Measurements from ENCODE around the gene PNPO.

PNPO gene

GRCh38 chr17:47941246-47942095 is at the start of gene PNPO:
PNPO (plus strand) TSS chr17:47941571; CDS start chr17:47941676, 105 bp downstream.
- Histone ChIP-seq H3K9ac (ENCODE audit: low read length) (peak within 1 kb of the TSS; percentile 81), H3K27ac (ENCODE audit: low read length) (peak within 1 kb of the TSS; percentile 52; the same call in 1 of the 2 replicates), H3K36me3 (replicated peaks; ENCODE audit: insufficient read depth, low read length) (no peaks in the 10 kb centered on the region), H2AFZ (ENCODE audit: low read length) (peak within 1 kb of the TSS; percentile 91), H3K79me2 (ENCODE audit: low read length) (peaks cover 21% of the 10 kb centered on the region), H3K4me2 (ENCODE audit: low read depth, low read length) (peak within 1 kb of the TSS; percentile 98), H3K27me3 (replicated peaks; ENCODE audit: insufficient read depth, low read length) (no peaks in the 10 kb centered on the region), H3K9me3 (replicated peaks; ENCODE audit: insufficient read depth, low read length) (no peaks in the 10 kb centered on the region), H3F3A (ENCODE audit: insufficient read depth, low read length) (0 out of 2 replicates have a peak, but pooled peaks cover 3% of the 10 kb centered on the region), H3K4me3 (ENCODE audit: low read length) (peak within 1 kb of the TSS; percentile 81), H3K4me1 (ENCODE audit: low read length) (peaks cover 11% of the 10 kb centered on the region), H3K9me2 (replicated peaks; ENCODE audit: insufficient read depth, low read length) (no peaks in the 10 kb centered on the region), H4K20me1 (ENCODE audit: insufficient read depth, low read length) (no peaks in the 10 kb centered on the region)
- DNase-seq, result peak; percentile 98
- TF ChIP-seq EZH2phosphoT487 (IDR thresholded peaks at IDR 0.05; ENCODE audit: low read length), result no peak
- no peak for TF ChIP-seq CTCF (IDR thresholded peaks at IDR 0.05; ENCODE audit: low read length)
- no peak for TF ChIP-seq EZH2 (optimal IDR thresholded peaks at IDR 0.05; ENCODE audit: low read depth, low read length)

- Histone ChIP-seq H4K20me1 (ENCODE audit: insufficient read depth, low read length) (no peaks in the 10 kb centered on the region), H3K36me3 (replicated peaks; ENCODE audit: insufficient read depth, low read length) (no peaks in the 10 kb centered on the region), H3K27me3 (replicated peaks; ENCODE audit: insufficient read depth, low read length) (no peaks in the 10 kb centered on the region), H3K4me1 (ENCODE audit: low read length) (peaks cover 32% of the 10 kb centered on the region), H3K9me2 (replicated peaks; ENCODE audit: insufficient read depth, low read length) (no peaks in the 10 kb centered on the region), H3F3A (ENCODE audit: insufficient read depth, low read length) (peaks cover 10% of the 10 kb centered on the region; the same call in 1 of the 2 replicates), H3K27ac (ENCODE audit: low read length) (peak overlapping the region; percentile 53; the same call in 1 of the 2 replicates), H3K9me3 (replicated peaks; ENCODE audit: insufficient read depth, low read length) (no peaks in the 10 kb centered on the region), H3K4me3 (ENCODE audit: low read length) (peak overlapping the region; percentile 86), H3K79me2 (ENCODE audit: low read length) (peaks cover 39% of the 10 kb centered on the region), H3K4me2 (ENCODE audit: low read depth, low read length) (peak overlapping the region; percentile 79), H2AFZ (ENCODE audit: low read length) (peak overlapping the region; percentile 72), H3K9ac (ENCODE audit: low read length) (peak overlapping the region; percentile 79)
- no peak for TF ChIP-seq EZH2phosphoT487 (IDR thresholded peaks at IDR 0.05; ENCODE audit: low read length)
- TF ChIP-seq EZH2 (optimal IDR thresholded peaks at IDR 0.05; ENCODE audit: low read depth, low read length), result no peak
- TF ChIP-seq CTCF (IDR thresholded peaks at IDR 0.05; ENCODE audit: low read length), result no peak
- DNase-seq, result no peak
Observed at GRCh38 chr17:47894498-47895346, 46.6 kb upstream of the PNPO start.

GRCh38 chr17:47895347-47895855 is 46.0 kb upstream of the PNPO start:
- Histone ChIP-seq H3K9ac (ENCODE audit: low read length) (peak overlapping the region; percentile 79), H2AFZ (ENCODE audit: low read length) (peak overlapping the region; percentile 72)

More at GRCh38 chr17:47895347-47895855, 46.0 kb upstream of the PNPO start:
- no peaks in the 10 kb centered on the region for H3K9me2 ChIP-seq (replicated peaks; ENCODE audit: insufficient read depth, low read length)
- peak overlapping the region; percentile 53; the same call in 1 of the 2 replicates for H3K27ac ChIP-seq (ENCODE audit: low read length)
- H3K79me2 ChIP-seq (ENCODE audit: low read length), result peaks cover 44% of the 10 kb centered on the region
- H4K20me1 ChIP-seq (ENCODE audit: insufficient read depth, low read length), result no peaks in the 10 kb centered on the region
- TF ChIP-seq EZH2phosphoT487 (IDR thresholded peaks at IDR 0.05; ENCODE audit: low read length), result no peak
- TF ChIP-seq CTCF (IDR thresholded peaks at IDR 0.05; ENCODE audit: low read length), result no peak
- peak overlapping the region; percentile 79 for H3K4me2 ChIP-seq (ENCODE audit: low read depth, low read length)
- no peaks in the 10 kb centered on the region for H3K27me3 ChIP-seq (replicated peaks; ENCODE audit: insufficient read depth, low read length)
- H3K4me1 ChIP-seq (ENCODE audit: low read length), result peaks cover 32% of the 10 kb centered on the region
- H3F3A ChIP-seq (ENCODE audit: insufficient read depth, low read length), result peaks cover 10% of the 10 kb centered on the region; the same call in 1 of the 2 replicates
- H3K9me3 ChIP-seq (replicated peaks; ENCODE audit: insufficient read depth, low read length), result no peaks in the 10 kb centered on the region
- DNase-seq, result peak; percentile 27
- H3K4me3 ChIP-seq (ENCODE audit: low read length), result peak overlapping the region; percentile 86
- no peaks in the 10 kb centered on the region for H3K36me3 ChIP-seq (replicated peaks; ENCODE audit: insufficient read depth, low read length)
